Endodermal cell (in vitro differentiated cells): ENCODE measurements around the gene CSTF3. TPM values are rescaled to one million over a fixed set of nuclear protein-coding genes. Genes with fewer than 3 reads are reported as not detected.

Source experiments
- DNase-seq: peaks from one replicate; pipeline ENCODE4 v3.0.0-alpha.2; 2017
- H3K27ac ChIP-seq: 2 replicates; pipeline ENCODE4 v1.5.1; 2013; ENCODE audit warnings: mild to moderate bottlenecking, low read depth, low read length, moderate library complexity
- H3K27me3 ChIP-seq: 2 replicates; pipeline ENCODE4 v1.6.1; 2013; ENCODE audit warnings: mild to moderate bottlenecking, low read length, moderate library complexity; ENCODE audit not compliant: insufficient read depth, control insufficient read depth, poor library complexity, severe bottlenecking
- H3K36me3 ChIP-seq: 2 replicates; pipeline ENCODE4 v1.7.0; 2013; ENCODE audit warnings: mild to moderate bottlenecking, low read length, moderate library complexity; ENCODE audit not compliant: control insufficient read depth, insufficient read depth
- H3K4me1 ChIP-seq: one replicate; pipeline ENCODE4 v1.7.0; 2013; ENCODE audit warnings: low read length; ENCODE audit not compliant: control insufficient read depth, insufficient read depth
- H3K4me3 ChIP-seq: 2 replicates; pipeline ENCODE4 v1.5.1; 2013; ENCODE audit warnings: mild to moderate bottlenecking, low read length, moderate library complexity
- H3K9ac ChIP-seq: 2 replicates; pipeline ENCODE4 v1.6.1; 2013; ENCODE audit warnings: mild to moderate bottlenecking, low read length, moderate library complexity; ENCODE audit not compliant: poor library complexity, severe bottlenecking; ENCODE audit errors: extremely low read depth
- H3K9me3 ChIP-seq: 2 replicates; pipeline ENCODE4 v1.6.1; 2013; ENCODE audit warnings: mild to moderate bottlenecking, low read length, moderate library complexity; ENCODE audit not compliant: control insufficient read depth
- H3K27ac Mint-ChIP-seq: 2 replicates; pipeline ENCODE4 v1.8.0; 2020; ENCODE audit warnings: mixed read lengths
- H3K27me3 Mint-ChIP-seq: 2 replicates; pipeline ENCODE4 v1.8.0; 2021; ENCODE audit warnings: mild to moderate bottlenecking, mixed read lengths; ENCODE audit not compliant: insufficient read depth
- H3K36me3 Mint-ChIP-seq: 2 replicates; pipeline ENCODE4 v1.8.0; 2020; ENCODE audit warnings: low read depth, mixed read lengths
- H3K4me1 Mint-ChIP-seq: 2 replicates; pipeline ENCODE4 v1.8.0; 2020; ENCODE audit warnings: mixed read lengths
- H3K4me3 Mint-ChIP-seq: 2 replicates; pipeline ENCODE4 v1.8.0; 2020; ENCODE audit warnings: mild to moderate bottlenecking, moderate library complexity, mixed read lengths
- H3K9me3 Mint-ChIP-seq: 2 replicates; pipeline ENCODE4 v1.8.0; 2020; ENCODE audit warnings: mild to moderate bottlenecking, mixed read lengths
- WGBS, 2 experiments: methylation state at CpG; one replicate each; pipeline versions ENCODE4 v1.1.5 to v1.1.7; 2013; ENCODE audit warnings: missing lambda C conversion rate in 2 of 2, mixed read lengths in 1 of 2; ENCODE audit not compliant: insufficient coverage in 1 of 2, insufficient read length in 1 of 2; 5-methylcytosine and 5-hydroxymethylcytosine counted together
- total RNA-seq, 2 donors: library from RNA; stranded (reverse); fragmentation: NEBNext Ultra II Directional in 1 of 2; extraction: Animal tissue kit (Norgen Biotek cat#: 25700) in 1 of 2; gene quantifications; 2 replicates in 1 of 2; 3 replicates in 1 of 2; pipeline ENCODE4 v1.2.1, GENCODE V29; 2021
- TF ChIP-seq, protein P1 (sequence below): fragments of 200-600 bp; sonication (generic); conservative IDR thresholded peaks from 2 replicates; pipeline ENCODE4 v1.5.0; 2021; ENCODE audit warnings: antibody characterized with exemption, mild to moderate bottlenecking

CSTF3 gene
- total RNA-seq, 2 donors from 2014 or later: 59.3 to 72.1 TPM

DNA sequence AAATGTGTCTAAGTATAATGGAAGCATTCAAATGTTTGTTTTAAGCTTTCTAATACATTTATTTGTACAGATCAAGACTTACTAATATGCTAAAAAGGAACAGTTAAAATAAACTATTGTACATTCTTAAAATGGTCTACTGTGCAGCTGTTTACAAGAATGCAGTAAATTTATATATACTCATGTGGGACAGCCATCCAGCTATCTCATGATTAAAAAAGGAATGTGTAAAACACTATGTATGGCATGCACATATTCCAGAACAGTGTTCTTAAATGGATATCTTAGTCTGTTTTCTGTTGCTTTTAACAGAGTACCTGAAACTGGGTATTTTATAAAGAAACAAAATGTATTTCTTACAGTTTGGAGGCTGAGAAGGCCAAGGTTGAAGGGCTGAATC lies 30.2 kb upstream of the CSTF3 start:
- Histone ChIP-seq H3K27me3 (no peaks in the 10 kb centered on the region), H3K9me3 (no peaks in the 10 kb centered on the region), H3K4me3 (no peak overlapping the region), H3K36me3 (no peaks in the 10 kb centered on the region), H3K4me1 (no peaks in the 10 kb centered on the region), H3K9ac (no peak overlapping the region), H3K27ac (no peak overlapping the region)
- H3K36me3 Mint-ChIP-seq: no peaks in the 10 kb centered on the region
- H3K27ac Mint-ChIP-seq: no peak overlapping the region
- no peaks in the 10 kb centered on the region for H3K9me3 Mint-ChIP-seq
- no peaks in the 10 kb centered on the region for H3K27me3 Mint-ChIP-seq
- TF ChIP-seq, protein P1, sequence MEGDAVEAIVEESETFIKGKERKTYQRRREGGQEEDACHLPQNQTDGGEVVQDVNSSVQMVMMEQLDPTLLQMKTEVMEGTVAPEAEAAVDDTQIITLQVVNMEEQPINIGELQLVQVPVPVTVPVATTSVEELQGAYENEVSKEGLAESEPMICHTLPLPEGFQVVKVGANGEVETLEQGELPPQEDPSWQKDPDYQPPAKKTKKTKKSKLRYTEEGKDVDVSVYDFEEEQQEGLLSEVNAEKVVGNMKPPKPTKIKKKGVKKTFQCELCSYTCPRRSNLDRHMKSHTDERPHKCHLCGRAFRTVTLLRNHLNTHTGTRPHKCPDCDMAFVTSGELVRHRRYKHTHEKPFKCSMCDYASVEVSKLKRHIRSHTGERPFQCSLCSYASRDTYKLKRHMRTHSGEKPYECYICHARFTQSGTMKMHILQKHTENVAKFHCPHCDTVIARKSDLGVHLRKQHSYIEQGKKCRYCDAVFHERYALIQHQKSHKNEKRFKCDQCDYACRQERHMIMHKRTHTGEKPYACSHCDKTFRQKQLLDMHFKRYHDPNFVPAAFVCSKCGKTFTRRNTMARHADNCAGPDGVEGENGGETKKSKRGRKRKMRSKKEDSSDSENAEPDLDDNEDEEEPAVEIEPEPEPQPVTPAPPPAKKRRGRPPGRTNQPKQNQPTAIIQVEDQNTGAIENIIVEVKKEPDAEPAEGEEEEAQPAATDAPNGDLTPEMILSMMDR: no peak
- DNase-seq: no peak
- H3K4me1 Mint-ChIP-seq: peaks cover 6% of the 10 kb centered on the region
- no peak overlapping the region for H3K4me3 Mint-ChIP-seq

DNA sequence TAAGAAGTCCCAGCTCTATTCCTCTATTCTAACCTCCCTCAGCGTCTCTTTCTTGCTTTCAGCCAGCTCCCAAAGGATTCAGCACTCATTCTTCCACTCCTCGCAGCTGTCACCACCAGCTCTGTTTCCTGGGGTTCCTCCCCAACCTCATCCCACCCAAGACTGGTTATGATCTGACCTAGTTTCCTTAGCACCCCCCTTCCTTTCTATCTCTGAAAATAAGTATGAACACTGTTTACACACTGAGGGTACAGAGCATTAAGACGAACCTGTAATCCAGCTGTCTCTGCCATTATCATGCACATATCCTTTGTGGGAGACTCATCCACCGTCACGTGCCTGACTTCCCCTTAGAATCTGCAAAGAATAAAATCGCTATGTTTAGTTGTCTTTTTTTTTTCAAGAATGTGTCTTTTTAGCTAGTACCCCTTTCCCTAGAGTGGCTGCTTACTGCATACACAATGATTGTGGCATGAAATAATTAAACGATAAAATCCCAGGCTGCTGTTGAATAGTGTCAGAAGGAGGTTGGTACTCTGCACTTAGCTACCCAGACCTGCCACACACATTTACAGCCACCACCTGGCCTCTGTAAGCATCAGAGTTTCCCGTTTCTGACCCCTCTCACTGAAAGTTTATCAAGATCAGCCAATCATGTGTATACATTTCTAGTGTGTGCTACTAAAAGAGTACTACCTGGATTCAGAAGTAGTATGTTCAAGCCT lies 26.9 kb upstream of the CSTF3 start:
- Mint-ChIP-seq H3K27me3 (no peaks in the 10 kb centered on the region), H3K9me3 (no peaks in the 10 kb centered on the region), H3K27ac (no peak overlapping the region), H3K36me3 (no peaks in the 10 kb centered on the region), H3K4me1 (peaks cover 10% of the 10 kb centered on the region), H3K4me3 (no peak overlapping the region)
- TF ChIP-seq, protein P1: no peak
- 61 to 63% methylated on average over 6 to 8 of the region's 8 CpGs for WGBS, 2 experiments
- Histone ChIP-seq H3K9me3 (no peaks in the 10 kb centered on the region), H3K9ac (no peak overlapping the region), H3K4me3 (no peak overlapping the region), H3K27me3 (no peaks in the 10 kb centered on the region), H3K4me1 (no peaks in the 10 kb centered on the region), H3K36me3 (no peaks in the 10 kb centered on the region), H3K27ac (no peak overlapping the region)
- DNase-seq: no peak

DNA sequence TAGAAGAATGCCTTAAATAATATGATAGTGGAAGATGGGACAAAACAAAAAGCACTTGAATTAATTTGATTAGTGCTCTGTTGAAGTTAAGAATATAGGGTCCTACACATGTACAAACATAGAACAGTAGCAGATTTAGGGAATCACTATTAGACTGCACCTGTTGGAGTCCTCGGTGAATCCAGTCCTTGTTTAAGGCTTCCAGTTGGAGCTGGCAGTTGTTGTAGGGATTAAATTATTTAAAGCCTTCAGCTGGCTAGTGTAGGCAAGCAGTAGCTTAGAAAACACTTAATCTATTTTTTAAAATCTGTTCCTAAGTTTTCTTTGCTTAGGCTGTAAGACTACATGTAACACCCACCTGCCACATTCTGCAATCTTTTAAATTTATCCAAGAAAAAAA lies 24.5 kb upstream of the CSTF3 start:
- Mint-ChIP-seq H3K27me3 (no peaks in the 10 kb centered on the region), H3K27ac (no peak overlapping the region), H3K4me3 (no peak overlapping the region), H3K4me1 (peaks cover 24% of the 10 kb centered on the region), H3K9me3 (no peaks in the 10 kb centered on the region), H3K36me3 (peaks cover 3% of the 10 kb centered on the region)
- H3K4me3 ChIP-seq: no peak overlapping the region
- no peak for DNase-seq
- WGBS, 2 experiments: 90 to 100% methylated on average over 1 of the region's 1 CpG
- no peaks in the 10 kb centered on the region for H3K27me3 ChIP-seq
- H3K27ac ChIP-seq: no peak overlapping the region
- peaks cover 5% of the 10 kb centered on the region for H3K4me1 ChIP-seq
- H3K36me3 ChIP-seq: no peaks in the 10 kb centered on the region
- H3K9ac ChIP-seq: no peak overlapping the region
- TF ChIP-seq, protein P1: no peak
- no peaks in the 10 kb centered on the region for H3K9me3 ChIP-seq
